C4-2B (cell line): Measurements from ENCODE around the gene BLID.

Experiments
- ZFX ChIP-seq: fragments of 450-650 bp; IDR thresholded peaks from 2 replicates; pipeline ENCODE4 v1.6.1; 2017
- TF ChIP-seq, protein P1 (sequence below): fragments of 450-650 bp; conservative IDR thresholded peaks from 2 replicates; pipeline ENCODE4 v1.5.1; 2017; ENCODE audit warnings: mild to moderate bottlenecking

DNA sequence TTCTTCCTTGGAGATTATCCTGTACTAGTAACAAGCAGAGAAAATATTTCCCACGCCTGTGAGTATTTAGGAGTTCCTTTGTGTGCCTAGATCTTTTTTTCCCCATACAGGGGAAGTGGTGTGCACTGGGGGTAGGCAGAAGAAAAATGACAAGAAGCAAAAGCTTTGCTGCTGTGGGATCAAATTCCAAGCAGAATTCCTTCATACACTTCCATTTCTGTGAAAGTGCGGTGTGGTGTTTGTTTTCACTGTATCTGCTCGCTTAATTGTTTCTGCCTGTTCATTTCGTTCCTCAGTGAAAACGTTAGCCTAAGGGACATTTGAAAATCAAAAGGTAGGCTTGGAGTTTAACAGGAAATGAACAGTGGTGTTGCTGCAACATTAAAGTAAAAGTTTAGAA is 47.9 kb downstream of the BLID start:
- TF ChIP-seq, protein P1, sequence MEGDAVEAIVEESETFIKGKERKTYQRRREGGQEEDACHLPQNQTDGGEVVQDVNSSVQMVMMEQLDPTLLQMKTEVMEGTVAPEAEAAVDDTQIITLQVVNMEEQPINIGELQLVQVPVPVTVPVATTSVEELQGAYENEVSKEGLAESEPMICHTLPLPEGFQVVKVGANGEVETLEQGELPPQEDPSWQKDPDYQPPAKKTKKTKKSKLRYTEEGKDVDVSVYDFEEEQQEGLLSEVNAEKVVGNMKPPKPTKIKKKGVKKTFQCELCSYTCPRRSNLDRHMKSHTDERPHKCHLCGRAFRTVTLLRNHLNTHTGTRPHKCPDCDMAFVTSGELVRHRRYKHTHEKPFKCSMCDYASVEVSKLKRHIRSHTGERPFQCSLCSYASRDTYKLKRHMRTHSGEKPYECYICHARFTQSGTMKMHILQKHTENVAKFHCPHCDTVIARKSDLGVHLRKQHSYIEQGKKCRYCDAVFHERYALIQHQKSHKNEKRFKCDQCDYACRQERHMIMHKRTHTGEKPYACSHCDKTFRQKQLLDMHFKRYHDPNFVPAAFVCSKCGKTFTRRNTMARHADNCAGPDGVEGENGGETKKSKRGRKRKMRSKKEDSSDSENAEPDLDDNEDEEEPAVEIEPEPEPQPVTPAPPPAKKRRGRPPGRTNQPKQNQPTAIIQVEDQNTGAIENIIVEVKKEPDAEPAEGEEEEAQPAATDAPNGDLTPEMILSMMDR = no peak
- TF ChIP-seq ZFX = no peak
